SK-N-SH (cell line): ENCODE results near the gene FANCG. TPM values are rescaled to one million over a fixed set of nuclear protein-coding genes. Genes with fewer than 3 reads are reported as not detected.

Experiments
- CTCF ChIA-PET: fragments of 300-600, 350-600 bp; formaldehyde crosslinking; extraction: SDS; loops from one replicate; lab custom pipeline; 2021; lab: Yijun Ruan, JAX
- POLR2A ChIA-PET: fragments of 350-600 bp; sonication (Branson Sonifier 250); formaldehyde crosslinking; extraction: SDS; loops from one replicate; lab custom pipeline; 2020; ENCODE audit warnings: antibody characterized with exemption, inconsistent platforms; lab: Yijun Ruan, JAX
- DNase-seq: peaks from one replicate; pipeline ENCODE4 v3.0.0; 2012
- H2AFZ ChIP-seq: fragments of 200-600 bp; sonication (generic); 2 replicates; pipeline ENCODE4 v1.8.1; 2016; ENCODE audit warnings: antibody characterized with exemption, mild to moderate bottlenecking, low read depth
- H3F3A ChIP-seq: fragments of 200-600 bp; sonication (generic); replicated peaks from 2 replicates; pipeline ENCODE3; 2016; ENCODE audit warnings: antibody characterized with exemption, mild to moderate bottlenecking; ENCODE audit not compliant: insufficient read depth
- H3K27ac ChIP-seq, 2 experiments: fragments of 200-500 bp in 1 of 2; fragments of 200-600 bp in 1 of 2; sonication (Bioruptor generic) in 1 of 2; sonication (generic), shearing (Covaris generic) in 1 of 2; 2 replicates each; pipeline versions ENCODE4 v1.5.1 to v1.6.1; 2014 to 2016; ENCODE audit warnings: low read depth in 2 of 2, inconsistent platforms in 1 of 2, low read length in 1 of 2, mild to moderate bottlenecking in 1 of 2, mixed read lengths in 1 of 2
- H3K27me3 ChIP-seq: fragments of 200-600 bp; sonication (generic), shearing (Covaris generic); 2 replicates; pipeline ENCODE4 v1.6.1; 2016; ENCODE audit warnings: mixed run types; ENCODE audit not compliant: insufficient read depth
- H3K36me3 ChIP-seq, 2 experiments: fragments of 200-500 bp in 1 of 2; fragments of 200-600 bp in 1 of 2; sonication (Bioruptor generic) in 1 of 2; sonication (generic) in 1 of 2; replicated peaks in 1 of 2; 2 replicates each; pipeline versions ENCODE3 to v1.5.1; 2014 to 2016; ENCODE audit warnings: low read length in 1 of 2, mild to moderate bottlenecking in 1 of 2; ENCODE audit not compliant: insufficient read depth in 2 of 2, control insufficient read depth in 1 of 2
- H3K4me1 ChIP-seq, 2 experiments: fragments of 200-500 bp in 1 of 2; fragments of 200-600 bp in 1 of 2; sonication (Bioruptor generic) in 1 of 2; sonication (generic), shearing (Covaris generic) in 1 of 2; 2 replicates each; pipeline versions ENCODE4 v1.5.1 to v1.6.1; 2014 to 2016; ENCODE audit warnings: low read depth in 1 of 2, low read length in 1 of 2, mixed run types in 1 of 2; ENCODE audit not compliant: insufficient read depth in 2 of 2, control insufficient read depth in 1 of 2
- H3K4me2 ChIP-seq: fragments of 200-600 bp; sonication (generic), shearing (Covaris generic); 2 replicates; pipeline ENCODE4 v1.6.1; 2017; ENCODE audit warnings: mixed run types
- H3K4me3 ChIP-seq, 2 experiments: fragments of 200-500 bp in 1 of 2; fragments of 200-600 bp in 1 of 2; sonication (Bioruptor generic) in 1 of 2; sonication (generic), shearing (Covaris generic) in 1 of 2; 2 replicates each; pipeline versions ENCODE4 v1.5.1 to v1.8.1; 2014 to 2016; ENCODE audit warnings: low read depth in 2 of 2, inconsistent platforms in 1 of 2, low read length in 1 of 2, mild to moderate bottlenecking in 1 of 2, mixed read lengths in 1 of 2, moderate library complexity in 1 of 2
- H3K79me2 ChIP-seq: fragments of 200-600 bp; sonication (generic); 2 replicates; pipeline ENCODE4 v1.8.1; 2017; ENCODE audit warnings: mild to moderate bottlenecking; ENCODE audit not compliant: insufficient read depth
- H3K9ac ChIP-seq: fragments of 200-600 bp; sonication (generic); 2 replicates; pipeline ENCODE4 v1.6.1; 2017; ENCODE audit warnings: mixed run types
- H3K9me2 ChIP-seq: fragments of 200-600 bp; sonication (generic); 2 replicates; pipeline ENCODE4 v1.6.1; 2017; ENCODE audit warnings: mixed run types
- H3K9me3 ChIP-seq: fragments of 200-600 bp; sonication (generic); 2 replicates; pipeline ENCODE4 v1.6.1; 2017; ENCODE audit warnings: mixed run types, mild to moderate bottlenecking, moderate library complexity
- H4K20me1 ChIP-seq: fragments of 200-600 bp; sonication (generic); 2 replicates; pipeline ENCODE4 v1.6.1; 2017; ENCODE audit warnings: mild to moderate bottlenecking, mixed run types; ENCODE audit not compliant: insufficient read depth
- CHD2 ChIP-seq: fragments of 150-350 bp; IDR thresholded peaks from 2 replicates; pipeline ENCODE4 v1.6.1; 2018; ENCODE audit warnings: low read length; ENCODE audit not compliant: partially characterized antibody
- MXI1 ChIP-seq: IDR thresholded peaks from 2 replicates; pipeline ENCODE4 v1.6.1; 2012; ENCODE audit warnings: mild to moderate bottlenecking, low read depth, low read length, improper control_type of control experiment
- POLR2AphosphoS5 ChIP-seq: IDR thresholded peaks from 2 replicates; pipeline ENCODE4 v1.6.1; 2012; ENCODE audit warnings: low read depth, low read length
- RAD21 ChIP-seq: IDR thresholded peaks from 2 replicates; pipeline ENCODE4 v1.6.1; 2012; ENCODE audit warnings: mild to moderate bottlenecking, low read length
- RFX5 ChIP-seq: IDR thresholded peaks from 2 replicates; pipeline ENCODE4 v1.6.1; 2012; ENCODE audit warnings: mild to moderate bottlenecking, improper control_type of control experiment, low read length
- SIN3A ChIP-seq: IDR thresholded peaks from 2 replicates; pipeline ENCODE4 v1.6.1; 2012; ENCODE audit warnings: low read depth, mild to moderate bottlenecking, low read length, moderate library complexity, borderline replicate concordance
- SMC3 ChIP-seq: IDR thresholded peaks from 2 replicates; pipeline ENCODE4 v1.6.1; 2012; ENCODE audit warnings: low read depth, low read length, improper control_type of control experiment
- TAF1 ChIP-seq: IDR thresholded peaks from 2 replicates; pipeline ENCODE4 v1.6.1; 2012; ENCODE audit warnings: low read depth, mild to moderate bottlenecking, low read length, moderate library complexity, borderline replicate concordance
- WGBS: methylation state at CpG from one replicate; pipeline ENCODE4 v1.1.6; 2017; ENCODE audit warnings: low lambda C conversion rate; 5-methylcytosine and 5-hydroxymethylcytosine counted together
- polyA plus RNA-seq, 3 experiments: library from polyadenylated mRNA; depleted of rRNA; stranded (reverse); fragments of >200 nt; gene quantifications; 2 replicates each; pipeline ENCODE4 v1.2.3, GENCODE V29; 2012
- TF ChIP-seq, protein P1 (sequence below): IDR thresholded peaks from 2 replicates; pipeline ENCODE4 v1.4.0; 2012; ENCODE audit warnings: low read depth
- TF ChIP-seq, protein P2 (sequence below): fragments of 150-350 bp; IDR thresholded peaks from 2 replicates; pipeline ENCODE4 v1.6.1; 2017; ENCODE audit warnings: antibody characterized with exemption, low read length, low read depth, borderline replicate concordance
- TF ChIP-seq, protein P3 (sequence below): IDR thresholded peaks from 2 replicates; pipeline ENCODE4; 2012
- TF ChIP-seq, protein P4 (sequence below): IDR thresholded peaks from 2 replicates; pipeline ENCODE4 v1.4.0; 2012; ENCODE audit warnings: low read depth, borderline replicate concordance

Gene FANCG
- polyA plus RNA-seq, 1 of the 3 experiments (the other 2 are of a cell fraction) = 25.6 TPM

DNA sequence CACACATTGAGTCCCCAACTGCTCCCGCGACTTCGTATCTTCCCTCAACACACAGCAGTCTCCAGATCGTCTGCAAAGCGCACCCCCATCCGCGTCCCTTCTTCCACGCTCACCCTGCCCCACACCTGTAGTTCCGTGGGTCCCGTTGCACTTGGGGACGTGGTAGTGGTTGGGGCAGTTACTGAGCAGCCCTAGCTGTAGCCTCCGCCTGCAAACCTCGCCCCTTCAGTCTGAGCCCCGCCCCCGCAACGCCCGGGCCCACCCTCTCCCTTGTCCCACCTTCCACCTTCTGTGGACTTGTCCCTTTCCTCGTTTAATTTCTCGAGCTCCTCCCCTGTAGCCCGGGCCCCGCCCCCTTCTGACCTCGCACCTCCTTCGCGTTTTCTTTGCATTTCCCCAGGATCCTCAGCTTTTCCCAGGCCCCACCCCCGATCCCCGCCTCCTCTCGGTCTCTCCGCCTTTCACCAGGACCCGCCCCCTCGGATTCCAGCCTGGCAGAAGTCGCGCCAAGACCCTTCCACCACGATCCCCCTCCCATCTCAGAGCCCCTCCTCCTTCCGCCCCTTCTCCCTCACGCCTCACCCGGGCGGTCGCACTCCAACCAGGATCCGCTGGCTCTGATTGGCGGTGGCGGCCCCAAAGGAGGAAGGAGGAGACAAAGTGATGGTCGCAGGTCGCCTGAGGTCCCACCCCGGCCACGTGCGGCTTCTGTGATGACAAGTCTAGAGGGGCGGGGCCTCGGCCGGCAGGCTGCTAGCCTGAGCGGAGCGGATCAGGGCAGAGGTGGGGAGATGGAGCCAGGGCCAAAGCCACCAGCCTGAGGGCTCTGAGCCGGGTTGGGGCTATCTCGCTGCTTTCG is 36.2 kb upstream of the FANCG start, which contains the start of gene ATOSB:
Gene ATOSB (minus strand): TSS at position 183 of the 859 bp plus-strand sequence. CDS start 7,588 bp downstream, outside the sequence.
- H4K20me1 ChIP-seq = no peaks in the 10 kb centered on the region
- 1% methylated on average over 46 of the region's 54 CpGs for WGBS
- peak within 1 kb of the TSS; percentile 99 for H3K4me2 ChIP-seq
- no peaks in the 10 kb centered on the region for H3K9me2 ChIP-seq
- peaks cover 0 to 5% of the 10 kb centered on the region in 2 experiments for H3K36me3 ChIP-seq
- H3F3A ChIP-seq = peaks cover 42% of the 10 kb centered on the region
- H3K4me3 ChIP-seq = peak within 1 kb of the TSS; percentile 76 to 85
- no peak for TF ChIP-seq RAD21
- peak; percentile 61; the same call in 1 of the 2 replicates for TF ChIP-seq SIN3A
- peak; percentile 40; the same call in 1 of the 2 replicates for TF ChIP-seq TAF1
- TF ChIP-seq RFX5 = peak; percentile 17; the same call in 1 of the 2 replicates
- TF ChIP-seq SMC3 = no peak
- peak; percentile 39 for TF ChIP-seq CHD2
- peak; percentile 68 for TF ChIP-seq POLR2AphosphoS5
- TF ChIP-seq MXI1 = peak; percentile 98
- TF ChIP-seq, protein P1, sequence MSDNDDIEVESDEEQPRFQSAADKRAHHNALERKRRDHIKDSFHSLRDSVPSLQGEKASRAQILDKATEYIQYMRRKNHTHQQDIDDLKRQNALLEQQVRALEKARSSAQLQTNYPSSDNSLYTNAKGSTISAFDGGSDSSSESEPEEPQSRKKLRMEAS = peak; percentile 95
- TF ChIP-seq, protein P2, sequence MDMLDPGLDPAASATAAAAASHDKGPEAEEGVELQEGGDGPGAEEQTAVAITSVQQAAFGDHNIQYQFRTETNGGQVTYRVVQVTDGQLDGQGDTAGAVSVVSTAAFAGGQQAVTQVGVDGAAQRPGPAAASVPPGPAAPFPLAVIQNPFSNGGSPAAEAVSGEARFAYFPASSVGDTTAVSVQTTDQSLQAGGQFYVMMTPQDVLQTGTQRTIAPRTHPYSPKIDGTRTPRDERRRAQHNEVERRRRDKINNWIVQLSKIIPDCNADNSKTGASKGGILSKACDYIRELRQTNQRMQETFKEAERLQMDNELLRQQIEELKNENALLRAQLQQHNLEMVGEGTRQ = peak; percentile 45; the same call in 1 of the 2 replicates
- TF ChIP-seq, protein P3, sequence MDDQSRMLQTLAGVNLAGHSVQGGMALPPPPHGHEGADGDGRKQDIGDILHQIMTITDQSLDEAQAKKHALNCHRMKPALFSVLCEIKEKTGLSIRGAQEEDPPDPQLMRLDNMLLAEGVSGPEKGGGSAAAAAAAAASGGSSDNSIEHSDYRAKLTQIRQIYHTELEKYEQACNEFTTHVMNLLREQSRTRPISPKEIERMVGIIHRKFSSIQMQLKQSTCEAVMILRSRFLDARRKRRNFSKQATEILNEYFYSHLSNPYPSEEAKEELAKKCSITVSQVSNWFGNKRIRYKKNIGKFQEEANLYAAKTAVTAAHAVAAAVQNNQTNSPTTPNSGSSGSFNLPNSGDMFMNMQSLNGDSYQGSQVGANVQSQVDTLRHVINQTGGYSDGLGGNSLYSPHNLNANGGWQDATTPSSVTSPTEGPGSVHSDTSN = no peak; the same call in 1 of the 2 replicates
- TF ChIP-seq, protein P4, sequence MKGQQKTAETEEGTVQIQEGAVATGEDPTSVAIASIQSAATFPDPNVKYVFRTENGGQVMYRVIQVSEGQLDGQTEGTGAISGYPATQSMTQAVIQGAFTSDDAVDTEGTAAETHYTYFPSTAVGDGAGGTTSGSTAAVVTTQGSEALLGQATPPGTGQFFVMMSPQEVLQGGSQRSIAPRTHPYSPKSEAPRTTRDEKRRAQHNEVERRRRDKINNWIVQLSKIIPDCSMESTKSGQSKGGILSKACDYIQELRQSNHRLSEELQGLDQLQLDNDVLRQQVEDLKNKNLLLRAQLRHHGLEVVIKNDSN = peak; percentile 75; the same call in 1 of the 2 replicates
- H2AFZ ChIP-seq = peak within 1 kb of the TSS; percentile 92
- H3K79me2 ChIP-seq = peaks cover 32% of the 10 kb centered on the region
- H3K4me1 ChIP-seq = peaks cover 26 to 34% of the 10 kb centered on the region in 2 experiments
- H3K27me3 ChIP-seq = no peaks in the 10 kb centered on the region
- DNase-seq = peak; percentile 90
- POLR2A ChIA-PET = interaction anchor here (0.6 to 3.2 kb wide), 3 partner anchors 12 to 374 kb away, joined by 3 to 35 read pairs (median 3); partner anchors contain the start of genes FANCG, RUSC2 and STOML2
- CTCF ChIA-PET = interaction anchor here (0.8 to 3.6 kb wide), 20 partner anchors 9 to 440 kb away, joined by 3 to 55 read pairs (median 7); partner anchors contain the start of genes FANCG, PIGO, STOML2 and UNC13B
- peak within 1 kb of the TSS; percentile 97 to 98 for H3K27ac ChIP-seq
- no peaks in the 10 kb centered on the region for H3K9me3 ChIP-seq
- peak within 1 kb of the TSS; percentile 93 for H3K9ac ChIP-seq
